HepG2 (cell line): ENCODE measurements around the gene IQCH. TPM values are rescaled to one million over a fixed set of nuclear protein-coding genes. Genes with fewer than 3 reads are reported as not detected.

Experiments
- AKNA ChIP-seq: sonication (generic); formaldehyde crosslinking; IDR thresholded peaks from 2 replicates; pipeline ENCODE4 v1.4.0; 2020; ENCODE audit warnings: missing genetic modification reagents, borderline replicate concordance
- ATF4 ChIP-seq, 2 experiments: fragments of 450-650 bp in 1 of 2; sonication (generic) in 1 of 2; formaldehyde crosslinking; IDR thresholded peaks; 2 replicates each; pipeline versions ENCODE4 v1.5.0 to v1.8.0; 2020 to 2022; ENCODE audit warnings: mild to moderate bottlenecking in 1 of 2, missing genetic modification reagents in 1 of 2
- DNMT1 ChIP-seq: sonication (generic); formaldehyde crosslinking; IDR thresholded peaks from 2 replicates; pipeline ENCODE4 v1.5.1; 2020; ENCODE audit warnings: mild to moderate bottlenecking, missing genetic modification reagents
- DRAP1 ChIP-seq: IDR thresholded peaks from 2 replicates; pipeline ENCODE4 v1.6.1; 2016; ENCODE audit warnings: missing genetic modification reagents, missing compliant biosample characterization
- HBP1 ChIP-seq: IDR thresholded peaks from 2 replicates; pipeline ENCODE4 v1.6.1; 2016; ENCODE audit warnings: low read depth, control low read depth
- MAFF ChIP-seq: IDR thresholded peaks from 2 replicates; pipeline ENCODE4 v1.6.1; 2011; ENCODE audit warnings: low read depth, low read length, improper control_type of control experiment
- NR2F6 ChIP-seq, 2 experiments: IDR thresholded peaks; 2 replicates each; pipeline ENCODE4 v1.6.1; 2016; ENCODE audit warnings: antibody characterized with exemption in 1 of 2, mild to moderate bottlenecking in 1 of 2
- REL ChIP-seq: sonication (generic); formaldehyde crosslinking; conservative IDR thresholded peaks from 2 replicates; pipeline ENCODE4 v1.8.0; 2022; ENCODE audit warnings: mild to moderate bottlenecking, missing genetic modification reagents, moderate library complexity
- ZBTB39 ChIP-seq: sonication (generic); formaldehyde crosslinking; IDR thresholded peaks from 2 replicates; pipeline ENCODE4 v1.5.0; 2020; ENCODE audit warnings: missing genetic modification reagents
- ZBTB43 ChIP-seq: sonication (generic); formaldehyde crosslinking; conservative IDR thresholded peaks from 2 replicates; pipeline ENCODE4 v1.4.0; 2020; ENCODE audit warnings: missing genetic modification reagents
- ZFP90 ChIP-seq: sonication (generic); formaldehyde crosslinking; IDR thresholded peaks from 2 replicates; pipeline ENCODE4 v1.8.0; 2022; ENCODE audit warnings: missing genetic modification reagents, mild to moderate bottlenecking, inconsistent platforms, borderline replicate concordance
- ZNF567 ChIP-seq: sonication (generic); formaldehyde crosslinking; IDR thresholded peaks from 2 replicates; pipeline ENCODE4 v1.8.1; 2023; ENCODE audit warnings: mild to moderate bottlenecking, missing genetic modification reagents, borderline replicate concordance
- ZNF713 ChIP-seq: sonication (generic); formaldehyde crosslinking; IDR thresholded peaks from 2 replicates; pipeline ENCODE4 v1.4.0; 2020; ENCODE audit warnings: mild to moderate bottlenecking, missing genetic modification reagents
- ZNF816 ChIP-seq: sonication (generic); formaldehyde crosslinking; IDR thresholded peaks from 2 replicates; pipeline ENCODE4 v1.8.0; 2022; ENCODE audit warnings: missing genetic modification reagents, mild to moderate bottlenecking, borderline replicate concordance
- ZNF839 ChIP-seq: sonication (generic); formaldehyde crosslinking; IDR thresholded peaks from 2 replicates; pipeline ENCODE4 v1.4.0; 2020; ENCODE audit warnings: missing genetic modification reagents, mild to moderate bottlenecking, borderline replicate concordance
- ZNF891 ChIP-seq: sonication (generic); formaldehyde crosslinking; IDR thresholded peaks from 2 replicates; pipeline ENCODE4 v1.5.0; 2020; ENCODE audit warnings: mild to moderate bottlenecking, missing genetic modification reagents
- polyA plus RNA-seq, 8 experiments: library from polyadenylated mRNA; depleted of rRNA in 3 of 8; stranded (reverse) in 7 of 8; unstranded in 1 of 8; fragments of >200 nt; fragmentation: Illumina TruSeq in 4 of 8; extraction: Trizol in 4 of 8; gene quantifications; 2 replicates each; pipeline versions ENCODE4 v1.2.1 to v1.2.3, GENCODE V29; 2011 to 2016; ENCODE audit warnings: low read depth in 4 of 8, missing spikeins in 1 of 8, mixed read lengths in 1 of 8; ENCODE audit not compliant: insufficient read depth in 1 of 8
- total RNA-seq, 5 experiments: library from RNA; depleted of rRNA; stranded (reverse); fragments of >200 nt; fragmentation: Illumina TruSeq; extraction: Trizol; gene quantifications; 2 replicates each; pipeline ENCODE4 v1.2.3, GENCODE V29; 2016; ENCODE audit warnings: low read depth in 1 of 5

IQCH gene
- total and polyA plus RNA-seq, 2 of the 13 experiments (the other 11 are each of a cell fraction or from before 2014, with no cell fraction given): 0.16 to 0.55 TPM

- TF ChIP-seq ZBTB39 (CRISPR knock-in tag): peak; percentile 74; the same call in 1 of the 2 replicates
- TF ChIP-seq ZNF713 (CRISPR knock-in tag): no peak
- peak; percentile 46; the same call in 1 of the 2 replicates for TF ChIP-seq MAFF
- TF ChIP-seq ZNF816 (CRISPR knock-in tag): no peak
- TF ChIP-seq REL (CRISPR knock-in tag): 0 out of 2 replicates have a peak, but pooled peaks have one; percentile 90
- no peak for TF ChIP-seq NR2F6 (IDR thresholded peaks at IDR 0.05)
- peak; percentile 50; the same call in 1 of the 2 replicates for TF ChIP-seq NR2F6 (CRISPR knock-in tag; IDR thresholded peaks at IDR 0.05)
- TF ChIP-seq ZNF839 (CRISPR knock-in tag): peak; percentile 93
- peak; percentile 29; the same call in 1 of the 2 replicates for TF ChIP-seq ZBTB43 (CRISPR knock-in tag)
- peak; percentile 87; the same call in 1 of the 2 replicates for TF ChIP-seq ZNF891
- TF ChIP-seq DNMT1: peak; percentile 60; the same call in 1 of the 2 replicates
- TF ChIP-seq ZFP90 (CRISPR knock-in tag): peak; percentile 68; the same call in 1 of the 2 replicates
- peak; percentile 25; the same call in 1 of the 2 replicates for TF ChIP-seq DRAP1 (CRISPR knock-in tag)
- TF ChIP-seq ATF4 (CRISPR knock-in tag; IDR thresholded peaks at IDR 0.05): peak in 1 of 2 experiments; percentile 65; a peak in 1 of 4 replicates
- TF ChIP-seq AKNA: peak; percentile 80; the same call in 1 of the 2 replicates
- peak; percentile 59; the same call in 1 of the 2 replicates for TF ChIP-seq HBP1 (CRISPR knock-in tag)
- peak; percentile 82; the same call in 1 of the 2 replicates for TF ChIP-seq ZNF567 (CRISPR knock-in tag)
Observed at GRCh38 chr15:67521029-67521782, 266.6 kb downstream of the IQCH start, which contains the start of gene C15orf61 (continued).
